C1 segment of cervical spinal cord (tissue), 14 donors: ENCODE results near the gene UGGT1.

ENCODE experiments used
- DNase-seq, 14 donors: peaks; one replicate each; lab custom pipeline; 2025; lab: John Stamatoyannopoulos, UW

The UGGT1 gene, protein sequence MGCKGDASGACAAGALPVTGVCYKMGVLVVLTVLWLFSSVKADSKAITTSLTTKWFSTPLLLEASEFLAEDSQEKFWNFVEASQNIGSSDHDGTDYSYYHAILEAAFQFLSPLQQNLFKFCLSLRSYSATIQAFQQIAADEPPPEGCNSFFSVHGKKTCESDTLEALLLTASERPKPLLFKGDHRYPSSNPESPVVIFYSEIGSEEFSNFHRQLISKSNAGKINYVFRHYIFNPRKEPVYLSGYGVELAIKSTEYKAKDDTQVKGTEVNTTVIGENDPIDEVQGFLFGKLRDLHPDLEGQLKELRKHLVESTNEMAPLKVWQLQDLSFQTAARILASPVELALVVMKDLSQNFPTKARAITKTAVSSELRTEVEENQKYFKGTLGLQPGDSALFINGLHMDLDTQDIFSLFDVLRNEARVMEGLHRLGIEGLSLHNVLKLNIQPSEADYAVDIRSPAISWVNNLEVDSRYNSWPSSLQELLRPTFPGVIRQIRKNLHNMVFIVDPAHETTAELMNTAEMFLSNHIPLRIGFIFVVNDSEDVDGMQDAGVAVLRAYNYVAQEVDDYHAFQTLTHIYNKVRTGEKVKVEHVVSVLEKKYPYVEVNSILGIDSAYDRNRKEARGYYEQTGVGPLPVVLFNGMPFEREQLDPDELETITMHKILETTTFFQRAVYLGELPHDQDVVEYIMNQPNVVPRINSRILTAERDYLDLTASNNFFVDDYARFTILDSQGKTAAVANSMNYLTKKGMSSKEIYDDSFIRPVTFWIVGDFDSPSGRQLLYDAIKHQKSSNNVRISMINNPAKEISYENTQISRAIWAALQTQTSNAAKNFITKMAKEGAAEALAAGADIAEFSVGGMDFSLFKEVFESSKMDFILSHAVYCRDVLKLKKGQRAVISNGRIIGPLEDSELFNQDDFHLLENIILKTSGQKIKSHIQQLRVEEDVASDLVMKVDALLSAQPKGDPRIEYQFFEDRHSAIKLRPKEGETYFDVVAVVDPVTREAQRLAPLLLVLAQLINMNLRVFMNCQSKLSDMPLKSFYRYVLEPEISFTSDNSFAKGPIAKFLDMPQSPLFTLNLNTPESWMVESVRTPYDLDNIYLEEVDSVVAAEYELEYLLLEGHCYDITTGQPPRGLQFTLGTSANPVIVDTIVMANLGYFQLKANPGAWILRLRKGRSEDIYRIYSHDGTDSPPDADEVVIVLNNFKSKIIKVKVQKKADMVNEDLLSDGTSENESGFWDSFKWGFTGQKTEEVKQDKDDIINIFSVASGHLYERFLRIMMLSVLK (N-terminal part only)

DNA sequence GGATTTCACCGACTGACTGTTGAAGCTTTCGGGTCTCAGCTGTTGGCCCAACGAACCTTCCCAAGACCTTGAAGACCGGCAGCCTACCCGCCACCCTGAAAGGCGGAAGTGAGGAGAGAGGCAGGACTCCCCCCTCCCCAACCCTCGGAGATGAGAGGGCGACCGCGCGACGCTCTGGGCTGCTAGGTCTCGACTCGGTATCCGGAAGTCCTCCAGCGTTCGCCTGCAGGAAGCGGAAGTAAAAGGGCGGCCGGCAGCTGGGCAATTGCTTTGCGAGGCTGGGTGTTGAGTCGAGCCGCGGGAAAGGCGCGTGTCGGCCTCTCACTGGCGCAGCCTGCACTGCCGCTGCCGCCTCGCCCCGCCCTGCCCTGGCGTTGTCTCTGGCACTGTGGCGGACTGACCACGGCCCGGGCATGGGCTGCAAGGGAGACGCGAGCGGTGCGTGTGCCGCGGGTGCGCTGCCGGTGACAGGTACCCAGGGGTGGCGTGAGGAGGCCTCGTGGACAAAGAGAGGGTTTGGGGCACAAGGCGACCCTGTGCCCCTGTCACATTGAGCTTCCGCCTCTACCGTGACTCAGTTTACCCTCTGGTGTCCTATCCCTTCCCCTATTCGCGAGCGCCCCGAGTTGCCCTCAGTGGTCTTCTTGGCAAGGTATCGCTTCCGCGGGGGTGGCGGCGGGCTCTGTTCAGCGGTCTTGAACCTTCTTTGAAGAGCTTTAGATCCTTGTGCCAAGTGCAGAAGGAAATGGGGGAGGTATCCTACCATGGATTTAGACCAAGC lies at the start of gene UGGT1:
TSS of gene UGGT1 (plus strand) at position 256 of the 781 bp plus-strand sequence. CDS start at position 414, 158 bp downstream.
- peak; percentile 48 to 95 (median 88) for DNase-seq

- DNase-seq = no peak
Measured at GRCh38 chr2:128041561-128041960, 49.4 kb upstream of the UGGT1 start.

- DNase-seq = no peak
Measured at GRCh38 chr2:128043041-128043440, 48.0 kb upstream of the UGGT1 start.

DNA sequence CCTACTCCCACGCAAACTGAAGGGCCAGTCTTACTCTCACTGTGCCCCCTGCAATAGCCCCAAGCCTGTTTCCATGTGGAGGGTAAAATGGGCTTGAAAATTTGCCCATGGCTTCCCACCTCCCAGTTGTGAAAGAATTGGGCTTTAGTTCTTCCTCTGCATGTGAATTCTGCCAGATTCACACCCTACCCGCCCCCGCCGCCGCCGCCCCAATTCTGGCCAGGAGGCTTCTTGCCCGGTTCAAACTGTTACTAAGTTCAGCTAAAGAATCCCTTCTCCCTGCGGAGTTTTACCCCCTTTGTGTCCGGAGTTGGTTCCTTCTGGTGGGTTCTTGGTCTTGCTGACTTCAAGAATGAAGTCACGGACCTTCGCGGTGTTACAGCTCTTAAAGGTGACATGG lies 37.7 kb upstream of the UGGT1 start:
- no peak for DNase-seq

- DNase-seq = no peak
Measured at GRCh38 chr2:128054104-128054885, 36.7 kb upstream of the UGGT1 start.

- no peak for DNase-seq
Measured at GRCh38 chr2:128057334-128057733, 33.7 kb upstream of the UGGT1 start.

GRCh38 chr2:128058114-128058513 lies 32.9 kb upstream of the UGGT1 start:
- no peak for DNase-seq

- peak in 1 of 14 donors; percentile 23 for DNase-seq
Measured at GRCh38 chr2:128062571-128062970, 28.4 kb upstream of the UGGT1 start.

- DNase-seq = no peak
Measured at GRCh38 chr2:128064353-128064752, 26.6 kb upstream of the UGGT1 start.

- DNase-seq = no peak
Measured at GRCh38 chr2:128069769-128070168, 21.2 kb upstream of the UGGT1 start.

DNA sequence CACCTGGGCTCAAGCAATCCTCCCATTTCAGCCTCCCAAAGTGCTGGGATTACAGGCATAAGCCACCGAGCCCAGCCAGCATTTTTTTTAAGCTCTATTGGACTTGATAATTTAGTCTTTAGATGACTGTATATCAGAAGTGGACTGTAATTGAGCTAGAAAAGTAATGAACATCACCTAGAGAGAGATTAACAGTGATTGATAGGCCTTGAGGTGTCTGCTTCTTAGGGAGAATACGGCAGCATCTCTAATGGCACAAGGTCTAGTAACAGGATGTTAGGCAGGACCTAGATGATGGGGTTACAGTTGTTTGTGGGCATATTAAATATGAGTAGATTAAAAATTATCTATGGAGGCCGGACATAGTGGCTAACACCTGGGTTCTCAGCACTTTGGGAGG lies 17.7 kb upstream of the UGGT1 start:
- no peak for DNase-seq

- DNase-seq = no peak
Measured at GRCh38 chr2:128076461-128077106, 14.4 kb upstream of the UGGT1 start.

DNA sequence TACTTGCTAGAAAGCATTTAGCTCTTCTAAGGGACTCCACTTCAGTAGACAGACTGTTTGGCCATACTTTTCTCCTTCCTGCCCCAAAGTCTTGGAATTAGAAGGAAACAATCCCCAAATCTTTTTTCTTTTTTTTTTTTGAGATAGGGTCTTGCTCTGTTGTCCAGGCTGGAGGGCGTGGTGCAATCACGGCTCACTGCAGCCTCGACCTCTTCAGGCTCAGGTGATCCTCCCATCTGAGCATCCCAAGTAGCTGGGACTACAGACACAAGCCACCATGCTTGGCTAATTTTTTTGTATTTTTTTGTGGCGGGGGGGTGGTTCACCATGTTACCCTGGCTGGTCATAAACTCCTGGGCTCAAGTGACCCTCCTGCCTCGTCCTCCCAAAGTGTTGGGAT lies 6.2 kb upstream of the UGGT1 start:
- no peak for DNase-seq

DNA sequence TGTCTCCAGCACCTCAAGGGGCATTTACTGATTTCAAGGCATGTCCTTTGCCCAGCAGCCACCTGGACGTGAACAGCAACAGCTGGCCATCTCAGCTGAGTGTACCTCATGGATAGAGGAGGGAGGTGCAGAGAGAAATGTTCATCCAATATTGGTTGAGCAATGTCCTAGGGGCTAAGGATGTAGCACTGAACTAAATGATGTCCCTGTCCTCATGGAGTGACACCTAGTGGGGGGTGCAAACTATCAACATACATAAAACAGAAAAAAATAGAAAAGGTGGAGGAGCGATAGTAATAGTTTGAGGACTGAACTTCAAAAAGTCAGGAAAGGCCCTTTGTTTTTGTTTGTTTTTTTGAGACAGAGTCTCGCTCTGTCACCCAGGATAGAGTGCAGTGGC lies 4.8 kb upstream of the UGGT1 start:
- no peak for DNase-seq

DNA sequence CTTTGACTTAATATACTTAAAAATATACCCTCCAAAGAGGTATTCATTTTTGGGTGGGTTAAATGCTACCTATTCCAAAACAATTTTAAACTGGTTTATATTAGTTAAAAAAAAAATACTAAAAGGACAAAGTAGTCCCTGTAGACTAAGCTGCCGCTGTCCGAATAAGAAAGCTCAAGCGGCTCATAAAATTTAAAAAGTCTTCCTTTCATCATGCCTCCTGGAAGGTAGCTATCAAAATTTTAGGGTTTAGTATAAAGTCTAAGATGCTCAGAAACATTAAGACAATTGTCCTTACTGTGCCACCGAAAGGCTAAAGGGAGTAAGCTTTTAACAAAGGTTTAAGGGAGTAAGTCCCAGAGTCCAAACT lies 440 bp upstream of the UGGT1 start:
- no peak for DNase-seq

GRCh38 chr2:128091726-128092080 lies 703 bp downstream of the UGGT1 start:
- no peak for DNase-seq

- no peak for DNase-seq
Measured at GRCh38 chr2:128092656-128093055, 1.7 kb downstream of the UGGT1 start.

- no peak for DNase-seq
Measured at GRCh38 chr2:128093762-128094161, 2.8 kb downstream of the UGGT1 start.

- no peak for DNase-seq
Measured at GRCh38 chr2:128095201-128095600, 4.2 kb downstream of the UGGT1 start.

GRCh38 chr2:128103407-128103806 lies 12.4 kb downstream of the UGGT1 start:
- no peak for DNase-seq
